Mesothelial cell of epicardium (in vitro differentiated cells): ENCODE results near the gene FAM78B. TPM values are rescaled to one million over a fixed set of nuclear protein-coding genes. Genes with fewer than 3 reads are reported as not detected.

Experiments
- DNase-seq, 2 experiments: peaks; one replicate each; pipeline ENCODE4 v3.0.0; 2021; ENCODE audit warnings: low spot score in 2 of 2; ENCODE audit not compliant: unreplicated experiment in 2 of 2
- H3K27ac Mint-ChIP-seq: 2 replicates; pipeline ENCODE4 v1.8.0; 2021; ENCODE audit warnings: mixed read lengths
- H3K27me3 Mint-ChIP-seq: 2 replicates; pipeline ENCODE4 v1.8.0; 2021; ENCODE audit warnings: low read depth, mixed read lengths
- H3K36me3 Mint-ChIP-seq: 2 replicates; pipeline ENCODE4 v1.8.0; 2021; ENCODE audit warnings: mixed read lengths
- H3K4me1 Mint-ChIP-seq: 2 replicates; pipeline ENCODE4 v1.8.0; 2021; ENCODE audit warnings: mixed read lengths
- H3K4me3 Mint-ChIP-seq: 2 replicates; pipeline ENCODE4 v1.8.0; 2021; ENCODE audit warnings: mild to moderate bottlenecking, moderate library complexity, mixed read lengths
- H3K9me3 Mint-ChIP-seq: 2 replicates; pipeline ENCODE4 v1.8.0; 2021; ENCODE audit warnings: mixed read lengths
- microRNA-seq: library from miRNA; unstranded; fragments of <30 nt; microRNA quantifications from one replicate; pipeline ENCODE4 v1.2.0, GENCODE V29; 2021; ENCODE audit warnings: inconsistent platforms, mixed read lengths
- total RNA-seq: library from RNA; stranded (reverse); gene quantifications from 3 replicates; pipeline ENCODE4 v1.2.1, GENCODE V29; 2021
- TF ChIP-seq, protein P1 (sequence below): fragments of 200-600 bp; sonication (generic); IDR thresholded peaks from one replicate; pipeline ENCODE4 v1.5.0; 2021; ENCODE audit warnings: antibody characterized with exemption; ENCODE audit not compliant: unreplicated experiment

FAM78B gene
- total RNA-seq, 1 donor from 2014 or later: 0.16 TPM

DNA sequence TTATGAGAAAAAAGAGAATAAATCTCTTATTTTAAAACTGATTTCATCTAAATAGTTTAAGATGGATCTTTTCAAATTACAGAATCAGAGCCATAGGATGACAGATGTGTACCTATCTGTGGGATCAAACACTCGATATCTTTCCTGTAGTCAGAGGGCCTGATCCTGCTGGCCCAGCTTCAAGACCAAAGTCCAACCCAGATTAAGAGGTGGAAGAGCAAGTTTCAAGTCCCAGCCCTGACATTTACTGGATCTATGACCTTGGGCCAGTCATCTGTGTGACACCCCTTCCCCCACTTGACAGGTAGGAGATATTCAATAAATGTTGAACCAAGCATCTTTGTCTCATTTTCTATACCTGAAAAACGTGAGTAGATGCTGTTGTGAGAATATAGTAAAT is 140.7 kb downstream of the FAM78B start:
- peaks cover 64% of the 10 kb centered on the region for H3K27me3 Mint-ChIP-seq
- H3K27ac Mint-ChIP-seq: no peak overlapping the region
- no peaks in the 10 kb centered on the region for H3K36me3 Mint-ChIP-seq
- no peaks in the 10 kb centered on the region for H3K4me1 Mint-ChIP-seq
- TF ChIP-seq, protein P1, sequence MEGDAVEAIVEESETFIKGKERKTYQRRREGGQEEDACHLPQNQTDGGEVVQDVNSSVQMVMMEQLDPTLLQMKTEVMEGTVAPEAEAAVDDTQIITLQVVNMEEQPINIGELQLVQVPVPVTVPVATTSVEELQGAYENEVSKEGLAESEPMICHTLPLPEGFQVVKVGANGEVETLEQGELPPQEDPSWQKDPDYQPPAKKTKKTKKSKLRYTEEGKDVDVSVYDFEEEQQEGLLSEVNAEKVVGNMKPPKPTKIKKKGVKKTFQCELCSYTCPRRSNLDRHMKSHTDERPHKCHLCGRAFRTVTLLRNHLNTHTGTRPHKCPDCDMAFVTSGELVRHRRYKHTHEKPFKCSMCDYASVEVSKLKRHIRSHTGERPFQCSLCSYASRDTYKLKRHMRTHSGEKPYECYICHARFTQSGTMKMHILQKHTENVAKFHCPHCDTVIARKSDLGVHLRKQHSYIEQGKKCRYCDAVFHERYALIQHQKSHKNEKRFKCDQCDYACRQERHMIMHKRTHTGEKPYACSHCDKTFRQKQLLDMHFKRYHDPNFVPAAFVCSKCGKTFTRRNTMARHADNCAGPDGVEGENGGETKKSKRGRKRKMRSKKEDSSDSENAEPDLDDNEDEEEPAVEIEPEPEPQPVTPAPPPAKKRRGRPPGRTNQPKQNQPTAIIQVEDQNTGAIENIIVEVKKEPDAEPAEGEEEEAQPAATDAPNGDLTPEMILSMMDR: no peak
- H3K4me3 Mint-ChIP-seq: no peak overlapping the region
- H3K9me3 Mint-ChIP-seq: no peaks in the 10 kb centered on the region
- no peak for DNase-seq

DNA sequence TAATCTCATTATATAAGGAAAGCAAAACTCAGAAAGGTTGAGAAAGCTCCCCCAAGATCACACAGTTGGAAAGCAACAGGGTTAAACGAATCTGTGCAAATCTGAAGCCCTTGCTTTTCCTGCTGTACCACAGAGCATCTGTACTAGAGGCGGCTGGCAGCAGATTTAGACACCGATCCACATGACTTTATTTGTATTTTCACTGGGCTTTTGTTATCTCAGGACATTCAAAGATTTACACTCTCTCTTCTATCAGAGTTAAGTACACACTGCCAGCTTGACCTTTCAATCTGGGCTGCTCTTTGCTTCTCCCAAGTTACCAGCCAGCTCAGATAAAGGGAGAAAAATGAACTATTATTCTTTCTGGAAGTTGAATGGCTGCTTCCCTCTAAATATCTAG is 146.6 kb downstream of the FAM78B start:
- no peaks in the 10 kb centered on the region for H3K9me3 Mint-ChIP-seq
- H3K36me3 Mint-ChIP-seq: no peaks in the 10 kb centered on the region
- H3K27ac Mint-ChIP-seq: no peak overlapping the region
- no peak for DNase-seq
- H3K4me1 Mint-ChIP-seq: no peaks in the 10 kb centered on the region
- peaks cover 41% of the 10 kb centered on the region for H3K27me3 Mint-ChIP-seq
- TF ChIP-seq, protein P1: no peak
- no peak overlapping the region for H3K4me3 Mint-ChIP-seq

Small RNA genes lying within 50 kb of the gene (microRNA-seq; reads per million reads assigned to microRNA genes)
- not detected for gene MIR921
